Keratinocyte (primary cell): Measurements from ENCODE around the gene HSPA4L. TPM values are rescaled to one million over a fixed set of nuclear protein-coding genes. Genes with fewer than 3 reads are reported as not detected.

Experiments used
- DNase-seq: peaks from one replicate; pipeline ENCODE4 v3.0.0-alpha.2; 2011; ENCODE audit warnings: low read depth, missing footprints, low spot score
- FAIRE-seq: peaks from 2 replicates; lab custom pipeline; 2011; peaks lifted over from hg19 to GRCh38; lab: Jason Lieb, UNC
- H2AFZ ChIP-seq: 2 replicates; pipeline ENCODE4 v1.6.0; 2012; ENCODE audit warnings: low read length, control low read depth, inconsistent platforms; ENCODE audit not compliant: control insufficient read depth
- H3K27ac ChIP-seq: 2 replicates; pipeline ENCODE4 v1.5.1; 2011; ENCODE audit warnings: low read length; ENCODE audit not compliant: control insufficient read depth, insufficient read depth
- H3K27me3 ChIP-seq: 3 replicates; pipeline ENCODE4 v1.6.0; 2011; ENCODE audit warnings: low read length; ENCODE audit not compliant: control insufficient read depth, insufficient read depth; ENCODE audit errors: extremely low read depth
- H3K36me3 ChIP-seq, 2 experiments: 2 replicates in 1 of 2; 3 replicates in 1 of 2; pipeline ENCODE4 v1.5.1; 2011; ENCODE audit warnings: low read length in 2 of 2, mild to moderate bottlenecking in 1 of 2; ENCODE audit not compliant: control insufficient read depth in 2 of 2, insufficient read depth in 2 of 2; ENCODE audit errors: extremely low read depth in 1 of 2
- H3K4me1 ChIP-seq: 3 replicates; pipeline ENCODE4 v1.5.1; 2011; ENCODE audit warnings: low read length; ENCODE audit not compliant: control insufficient read depth, insufficient read depth; ENCODE audit errors: extremely low read depth
- H3K4me2 ChIP-seq: 3 replicates; pipeline ENCODE4 v1.6.0; 2011; ENCODE audit warnings: low read depth, low read length; ENCODE audit not compliant: control insufficient read depth, insufficient read depth; ENCODE audit errors: extremely low read depth
- H3K4me3 ChIP-seq, 3 experiments: fragments of 200-600 bp in 1 of 3; sonication (generic) in 1 of 3; 2 replicates in 2 of 3; 3 replicates in 1 of 3; pipeline ENCODE4 v1.5.1; 2011 to 2016; ENCODE audit warnings: low read length in 3 of 3, mild to moderate bottlenecking in 3 of 3, control low read depth in 2 of 3, inconsistent platforms in 1 of 3, low read depth in 1 of 3, mixed read lengths in 1 of 3, mixed run types in 1 of 3, moderate library complexity in 1 of 3; ENCODE audit not compliant: control insufficient read depth in 2 of 3, insufficient read depth in 2 of 3; ENCODE audit errors: extremely low read depth in 1 of 3
- H3K79me2 ChIP-seq: 2 replicates; pipeline ENCODE4 v1.6.0; 2012; ENCODE audit warnings: low read length; ENCODE audit not compliant: control insufficient read depth, insufficient read depth
- H3K9ac ChIP-seq: 3 replicates; pipeline ENCODE4 v1.6.0; 2011; ENCODE audit warnings: low read length; ENCODE audit not compliant: control insufficient read depth, insufficient read depth; ENCODE audit errors: extremely low read depth
- H3K9me1 ChIP-seq: 3 replicates; pipeline ENCODE4 v1.6.0; 2011; ENCODE audit warnings: low read length; ENCODE audit not compliant: control insufficient read depth, insufficient read depth; ENCODE audit errors: extremely low read depth
- H3K9me3 ChIP-seq: 2 replicates; pipeline ENCODE4 v1.5.1; 2012; ENCODE audit warnings: low read depth, low read length; ENCODE audit not compliant: control insufficient read depth
- H4K20me1 ChIP-seq: 3 replicates; pipeline ENCODE4 v1.6.0; 2011; ENCODE audit warnings: low read length; ENCODE audit not compliant: control insufficient read depth, insufficient read depth; ENCODE audit errors: extremely low read depth
- CTCF ChIP-seq, 3 experiments: IDR thresholded peaks in 1 of 3; conservative IDR thresholded peaks in 1 of 3; optimal IDR thresholded peaks in 1 of 3; 2 replicates in 2 of 3; 3 replicates in 1 of 3; pipeline versions ENCODE3 to v1.5.1; 2011; ENCODE audit warnings: low read length in 3 of 3, mild to moderate bottlenecking in 3 of 3, moderate library complexity in 2 of 3, control low read depth in 1 of 3, inconsistent platforms in 1 of 3; ENCODE audit not compliant: insufficient read depth in 2 of 3; ENCODE audit errors: extremely low read depth in 1 of 3
- EZH2 ChIP-seq: IDR thresholded peaks from one replicate; pipeline ENCODE4 v1.6.1; 2012; ENCODE audit warnings: inconsistent platforms, mild to moderate bottlenecking, low read length, moderate library complexity
- dilution Hi-C: fragments of 300-500 bp; cut with MboI; formaldehyde crosslinking; loops from one replicate; pipeline ENCODE4 v1.7.0; 2020; ENCODE audit warnings: low sequenced_read_pairs; ENCODE audit not compliant: extremely low pct_ligation_motif_present
- polyA plus RNA-seq, 5 experiments: library from polyadenylated mRNA; depleted of rRNA in 3 of 5; stranded (reverse) in 3 of 5; stranded (forward) in 1 of 5; unstranded in 1 of 5; fragments of >200 nt; gene quantifications; 1 replicate in 1 of 5; 2 replicates in 3 of 5; 3 replicates in 1 of 5; pipeline versions ENCODE4 v1.2.1 to v1.2.3, GENCODE V29; 2011 to 2012; ENCODE audit warnings: missing spikeins in 2 of 5, low read depth in 1 of 5, low replicate concordance in 1 of 5

Gene HSPA4L
- polyA plus RNA-seq, 1 donor (not counting 4 experiments of a cell fraction or from before 2014, with no cell fraction given) = 25.4 TPM

GRCh38 chr4:127748957-127749356 is 33.2 kb upstream of the HSPA4L start:
- H3K79me2 ChIP-seq = no peaks in the 10 kb centered on the region
- no peak overlapping the region for H2AFZ ChIP-seq
- FAIRE-seq (no peak), DNase-seq (no peak)
- no peak overlapping the region for H3K4me3 ChIP-seq
- dilution Hi-C loops = no loop called here
- H3K9me3 ChIP-seq = no peaks in the 10 kb centered on the region
- H3K36me3 ChIP-seq = no peaks in the 10 kb centered on the region
- no peak overlapping the region for H3K4me2 ChIP-seq
- H4K20me1 ChIP-seq = no peaks in the 10 kb centered on the region
- H3K27ac ChIP-seq = no peak overlapping the region
- H3K4me1 ChIP-seq = no peaks in the 10 kb centered on the region
- no peaks in the 10 kb centered on the region for H3K27me3 ChIP-seq
- TF ChIP-seq EZH2 = no peak
- no peak overlapping the region for H3K9ac ChIP-seq
- no peaks in the 10 kb centered on the region for H3K9me1 ChIP-seq

- DNase-seq (no peak), FAIRE-seq (no peak)
- no peaks in the 10 kb centered on the region for H4K20me1 ChIP-seq
- no peaks in the 10 kb centered on the region for H3K36me3 ChIP-seq
- H2AFZ ChIP-seq = no peak overlapping the region
- H3K9me3 ChIP-seq = no peaks in the 10 kb centered on the region
- no peaks in the 10 kb centered on the region for H3K27me3 ChIP-seq
- H3K27ac ChIP-seq = no peak overlapping the region
- no peaks in the 10 kb centered on the region for H3K9me1 ChIP-seq
- TF ChIP-seq EZH2 = no peak
- TF ChIP-seq CTCF (optimal IDR thresholded peaks at IDR 0.05 in 1 of 3, IDR thresholded peaks at IDR 0.05 in 1 of 3, conservative IDR thresholded peaks at IDR 0.05 in 1 of 3; ENCODE audit: extremely low read depth in 1 of 3, insufficient read depth in 2 of 3, low read length in 3 of 3) = no peak
- H3K4me3 ChIP-seq = no peak overlapping the region
- no peaks in the 10 kb centered on the region for H3K79me2 ChIP-seq
- H3K9ac ChIP-seq = no peak overlapping the region
- dilution Hi-C loops = no loop called here
- no peaks in the 10 kb centered on the region for H3K4me1 ChIP-seq
- H3K4me2 ChIP-seq = no peak overlapping the region
Observed at GRCh38 chr4:127756906-127757305, 25.2 kb upstream of the HSPA4L start.

- no peak for TF ChIP-seq EZH2
- no peak for TF ChIP-seq CTCF (optimal IDR thresholded peaks at IDR 0.05 in 1 of 3, IDR thresholded peaks at IDR 0.05 in 1 of 3, conservative IDR thresholded peaks at IDR 0.05 in 1 of 3; ENCODE audit: extremely low read depth in 1 of 3, insufficient read depth in 2 of 3, low read length in 3 of 3)
- FAIRE-seq = no peak
- no peak overlapping the region for H3K27ac ChIP-seq
- no peaks in the 10 kb centered on the region for H3K4me1 ChIP-seq
- no peaks in the 10 kb centered on the region for H4K20me1 ChIP-seq
- H3K4me3 ChIP-seq = no peak overlapping the region
- no peaks in the 10 kb centered on the region for H3K27me3 ChIP-seq
- H3K79me2 ChIP-seq = no peaks in the 10 kb centered on the region
- no peak overlapping the region for H3K9ac ChIP-seq
- dilution Hi-C loops = no loop called here
- H3K4me2 ChIP-seq = no peak overlapping the region
- H2AFZ ChIP-seq = no peak overlapping the region
- no peaks in the 10 kb centered on the region for H3K9me3 ChIP-seq
- H3K36me3 ChIP-seq = no peaks in the 10 kb centered on the region
- H3K9me1 ChIP-seq = no peaks in the 10 kb centered on the region
- no peak for DNase-seq
Observed at GRCh38 chr4:127759228-127759820, 22.8 kb upstream of the HSPA4L start.
